NCI-H510A treated with DMSO at 0.1 percent for 48 hours (cell line): ENCODE measurements around the gene GPC3.
"Not testable (repeated sequence)": the region's sequence is repeated elsewhere in the genome, so short reads cannot be mapped to it uniquely, and the experiment has no call there.

Experiments used
- DNase-seq: peaks from one replicate; lab custom pipeline; 2025; lab: John Stamatoyannopoulos, UW

Gene GPC3

DNA sequence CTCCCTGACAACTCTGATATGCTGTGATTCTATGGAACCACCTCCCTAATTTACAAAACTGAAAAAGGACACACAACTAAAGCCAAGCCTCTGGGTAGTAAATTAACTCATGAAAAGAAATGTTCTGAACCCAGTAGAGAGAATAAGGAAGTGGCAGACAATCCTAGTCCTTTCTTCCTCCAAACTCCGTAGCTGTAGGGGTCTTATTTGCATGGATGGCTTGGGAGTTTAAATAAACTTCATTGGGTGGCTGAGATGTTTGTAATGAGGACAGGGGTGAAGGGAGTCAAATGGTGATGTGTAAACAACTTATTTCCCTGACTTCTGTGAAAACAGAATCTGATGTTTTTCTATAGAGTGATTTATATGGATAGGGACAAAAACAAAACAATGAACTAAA, 59.3 kb downstream of the GPC3 start:
- DNase-seq = no peak

DNA sequence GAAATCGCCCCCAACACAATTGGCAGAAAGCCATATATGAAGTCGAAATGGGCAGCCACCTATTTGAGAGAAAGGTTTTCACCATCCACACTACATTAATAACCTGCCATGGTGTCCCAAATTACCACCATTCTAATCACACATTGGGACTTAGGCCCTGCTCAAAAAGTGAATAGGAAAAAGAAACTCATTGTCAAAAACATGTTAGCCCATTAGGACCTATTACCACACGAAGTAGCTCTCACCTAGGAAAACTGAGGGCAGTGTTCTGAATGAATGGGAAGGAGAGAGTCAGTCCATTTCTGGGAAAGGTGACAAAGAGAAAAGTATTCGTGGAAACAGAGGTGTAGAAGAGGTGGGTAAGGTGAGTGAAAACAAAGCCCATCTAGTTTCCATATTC, 60.8 kb downstream of the GPC3 start:
- DNase-seq = no peak

DNA sequence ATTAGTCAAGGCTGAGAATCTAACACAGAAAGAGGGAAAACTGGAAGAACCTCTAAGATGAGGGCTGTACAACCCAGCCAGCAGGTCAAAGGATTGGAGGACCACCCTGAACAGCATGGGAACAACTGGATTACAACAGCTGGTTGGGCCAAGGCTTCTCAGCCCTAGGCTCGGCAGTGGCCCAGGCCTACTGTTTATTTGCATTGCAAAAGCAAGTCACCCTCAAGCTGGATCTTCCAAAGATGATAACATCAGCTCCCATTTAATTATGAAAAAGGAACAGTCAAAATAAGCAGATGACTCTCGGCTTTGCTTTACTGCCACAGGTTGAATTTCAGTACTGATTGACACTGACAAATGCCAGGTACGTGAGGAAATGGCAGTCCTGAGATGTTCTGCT, 61.8 kb downstream of the GPC3 start:
- DNase-seq = no peak

DNA sequence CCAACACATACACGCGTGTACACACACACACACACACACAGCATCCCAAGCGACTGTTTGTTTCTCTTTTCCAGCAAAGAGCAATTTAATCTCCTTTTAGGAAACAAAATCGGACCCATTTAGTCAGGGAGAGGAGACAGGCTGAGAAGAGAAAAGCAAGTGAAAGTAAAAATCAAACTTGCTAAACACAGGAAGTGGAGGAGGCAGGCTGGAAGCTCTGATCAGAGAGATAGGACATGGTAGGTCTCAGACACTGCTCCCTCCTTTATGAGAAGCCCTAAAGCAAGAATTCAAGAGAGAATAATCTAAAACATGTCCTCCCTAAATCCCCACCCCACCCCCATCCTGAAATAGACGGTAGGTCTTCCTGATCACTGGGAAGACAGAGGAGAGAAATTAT, 62.3 kb downstream of the GPC3 start:
- no peak for DNase-seq

DNA sequence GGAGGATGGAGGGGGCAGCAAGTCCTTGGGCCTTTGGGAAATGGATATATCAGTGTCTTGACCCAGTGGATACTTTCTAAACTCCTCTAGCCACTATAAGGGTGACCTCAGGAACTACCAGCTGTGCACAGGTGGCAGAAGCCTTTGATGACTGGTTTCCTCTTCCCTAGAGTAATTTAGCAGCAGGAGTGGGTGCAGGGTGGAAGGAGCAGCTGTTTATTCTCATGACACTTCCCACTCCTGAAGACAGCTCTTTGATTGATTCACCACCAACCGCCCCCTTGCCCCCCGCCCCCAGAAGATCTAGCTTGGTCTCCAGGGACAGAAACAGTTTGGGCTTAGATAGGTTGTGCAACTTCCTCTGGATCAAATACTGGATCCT, 63.0 kb downstream of the GPC3 start:
- no peak for DNase-seq

DNA sequence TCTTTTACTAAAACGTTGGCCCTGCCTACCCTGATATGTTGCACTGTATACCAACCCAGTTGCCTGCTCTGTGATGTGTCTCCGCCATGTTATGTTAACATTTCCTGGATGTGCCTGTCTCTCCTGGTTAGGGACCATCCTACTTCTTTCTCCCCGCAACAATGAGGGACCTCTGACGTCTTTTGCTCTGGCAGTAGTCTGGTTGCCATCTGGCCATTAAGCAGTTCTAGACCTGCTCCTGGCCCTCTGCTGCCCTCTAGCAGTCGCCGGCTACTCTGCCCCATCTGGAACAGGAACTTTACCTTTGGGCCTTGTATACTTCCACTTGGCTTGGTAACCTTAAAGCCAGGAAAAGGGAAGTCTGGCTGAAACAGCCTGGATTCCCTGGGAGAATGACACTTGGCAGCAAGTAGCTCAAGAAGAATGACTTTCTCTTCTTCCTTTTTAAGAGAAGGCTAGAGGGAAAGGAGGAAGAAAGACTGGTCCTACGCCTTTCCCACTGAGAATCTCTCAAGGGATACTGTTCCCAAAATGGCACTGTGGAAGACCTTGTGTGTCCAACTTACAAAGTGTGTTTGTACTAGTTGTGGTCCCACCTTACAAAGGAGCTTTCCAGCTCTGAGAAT, 63.5 kb downstream of the GPC3 start:
- peak; percentile 41 for DNase-seq

DNA sequence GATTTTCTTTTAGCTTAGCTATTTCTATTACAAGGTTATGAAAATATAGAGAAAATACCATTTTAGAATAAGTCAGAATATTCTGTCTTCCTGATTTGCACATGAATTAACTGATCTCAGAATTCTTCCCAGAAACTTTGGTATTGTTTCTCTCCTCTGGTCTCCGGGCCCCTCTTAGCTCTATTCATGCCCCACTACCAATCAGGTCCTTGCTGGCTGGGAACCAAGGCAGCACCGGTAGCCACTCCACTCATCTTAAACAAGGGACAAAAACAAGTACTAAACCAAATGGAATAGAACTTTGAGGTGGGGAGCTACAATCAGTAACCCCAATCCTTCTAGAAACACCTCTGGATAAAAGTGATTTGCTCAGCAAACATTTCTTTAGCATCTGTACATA, 64.3 kb downstream of the GPC3 start:
- no peak for DNase-seq

DNA sequence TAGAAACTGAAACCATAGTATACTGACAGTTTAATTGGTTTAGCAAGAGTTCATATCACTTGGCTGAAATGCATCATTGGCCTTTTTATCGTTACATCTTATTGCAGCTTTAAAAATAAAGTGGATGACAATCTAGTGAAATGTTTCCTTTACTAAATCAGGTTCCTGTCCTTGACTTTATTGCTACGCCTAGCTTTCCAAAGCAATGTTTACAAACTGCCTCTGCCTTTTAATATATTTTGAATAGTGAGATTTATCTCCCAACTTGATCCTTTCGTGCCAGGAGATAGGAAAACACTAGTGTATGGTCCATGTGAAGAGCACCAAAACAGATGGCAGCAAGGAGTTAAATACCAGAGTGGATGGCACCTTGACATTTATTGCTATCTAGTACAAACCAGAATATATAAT, 67.0 kb downstream of the GPC3 start:
- no peak for DNase-seq

DNA sequence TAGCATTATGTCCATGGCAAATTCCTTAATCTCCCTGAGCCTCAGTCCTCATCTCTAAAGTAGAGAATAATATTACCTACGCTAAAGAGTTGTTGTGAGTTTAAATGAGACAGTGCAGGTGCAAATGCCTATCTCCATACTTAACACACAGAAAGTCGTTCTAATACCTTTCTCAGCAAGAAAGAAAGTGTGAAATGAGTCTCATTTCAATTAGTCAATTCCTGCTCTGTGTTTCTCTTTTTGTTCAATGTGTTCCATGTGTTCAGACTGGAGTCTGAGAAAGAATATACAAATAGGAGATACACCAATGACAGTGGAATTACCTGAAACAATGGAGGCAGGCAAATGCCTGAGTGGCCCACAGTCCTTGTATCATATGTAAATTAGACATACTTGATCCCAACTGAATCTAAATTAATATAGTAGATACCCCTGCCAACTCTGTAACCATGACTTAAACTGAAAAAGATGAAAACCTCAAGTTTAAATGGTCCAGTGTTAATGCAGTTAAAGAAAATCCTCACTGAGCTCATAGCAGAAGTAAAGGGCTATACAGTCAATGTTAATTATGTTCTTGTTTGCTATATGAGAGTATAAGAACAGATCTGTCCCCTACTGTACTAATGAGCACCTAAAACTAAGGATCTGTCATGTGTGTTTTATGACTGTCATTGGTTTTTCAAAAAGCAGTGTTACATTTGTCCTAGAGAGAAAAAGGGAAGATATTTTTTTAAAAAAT, 68.2 kb downstream of the GPC3 start:
- no peak for DNase-seq

DNA sequence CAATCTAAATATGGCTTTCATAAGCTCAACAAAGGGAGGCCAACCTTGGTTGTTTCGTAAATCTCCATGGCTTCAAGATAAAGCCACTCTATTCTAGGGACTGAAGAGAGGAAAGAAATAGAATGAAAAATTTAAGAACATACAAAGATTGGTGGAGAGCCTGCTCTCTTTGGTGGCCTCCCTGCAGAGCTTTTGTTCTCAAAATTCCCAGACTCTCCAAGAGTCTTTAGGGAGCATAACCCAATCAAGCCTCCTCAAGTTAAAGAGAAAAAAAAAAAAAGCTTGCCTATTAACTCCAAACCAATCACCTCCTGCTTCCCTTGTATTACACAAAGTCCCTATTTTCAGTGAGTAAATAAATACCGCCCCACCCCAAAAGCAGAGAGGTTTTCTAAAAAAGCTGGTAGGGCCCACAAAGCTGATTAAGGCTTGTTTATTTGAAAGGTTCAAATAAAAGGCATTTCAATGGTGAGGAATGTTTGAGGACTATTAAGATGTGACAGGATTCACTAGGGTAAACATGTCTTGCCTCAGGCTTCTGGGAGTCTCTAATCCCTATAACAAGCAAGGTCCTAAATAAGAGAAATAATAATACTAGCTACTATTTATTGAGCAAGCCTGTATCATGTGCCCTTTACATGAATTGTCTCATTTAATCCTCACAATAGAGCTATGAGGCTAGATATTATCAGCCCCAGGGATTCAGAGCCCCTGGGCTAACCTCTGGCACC, 71.6 kb downstream of the GPC3 start:
- no peak for DNase-seq

DNA sequence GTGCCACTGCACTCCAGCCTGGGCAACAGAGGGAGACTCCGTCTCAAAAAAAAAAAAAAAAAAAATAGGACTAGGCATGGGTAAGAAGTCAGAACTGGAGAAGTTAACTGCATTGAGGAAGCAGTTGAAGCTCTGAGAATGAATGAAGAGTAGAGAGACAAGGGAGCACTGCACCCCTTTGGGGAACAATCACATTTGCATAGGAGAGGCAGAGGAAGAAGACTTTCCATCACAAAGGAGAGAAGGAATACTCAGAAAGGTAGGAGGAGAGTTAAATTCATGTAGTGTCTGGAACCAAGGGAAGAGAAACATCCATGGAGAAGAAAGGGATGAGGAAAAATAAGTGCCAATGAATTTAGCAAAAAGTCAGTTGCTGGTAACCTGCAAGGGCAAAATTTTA, 72.4 kb downstream of the GPC3 start:
- DNase-seq = no peak

DNA sequence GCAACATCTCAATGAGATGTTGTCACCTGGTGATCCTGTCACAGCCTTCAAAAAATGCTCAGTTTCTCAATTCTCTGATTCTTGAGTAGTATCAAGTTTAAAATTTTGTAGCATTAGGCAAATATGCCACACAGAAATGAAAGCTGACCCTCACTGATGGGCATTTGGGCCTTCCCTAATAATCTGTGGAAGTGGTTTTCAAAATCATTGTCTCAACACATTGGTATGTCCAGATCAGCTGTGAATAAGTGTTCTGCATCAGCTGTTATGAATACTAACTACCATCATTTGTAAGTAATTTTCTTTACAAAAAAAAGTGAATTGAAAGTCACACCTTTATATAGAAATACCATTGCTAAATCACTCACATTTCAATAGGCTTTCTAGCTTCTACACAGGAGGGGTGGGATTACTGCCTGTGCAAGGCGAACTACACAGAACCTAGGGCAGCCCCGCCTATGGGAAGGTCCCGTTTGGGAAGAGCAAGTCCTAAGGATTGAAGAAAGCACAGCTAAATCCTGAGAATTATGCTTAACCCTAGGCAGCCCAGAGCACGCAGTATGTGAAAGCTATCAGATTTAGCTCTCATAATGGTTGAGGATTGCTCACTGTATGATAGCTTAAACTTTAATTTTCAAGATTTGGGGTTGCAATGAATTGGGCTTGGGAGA, 73.4 kb downstream of the GPC3 start:
- DNase-seq = no peak

DNA sequence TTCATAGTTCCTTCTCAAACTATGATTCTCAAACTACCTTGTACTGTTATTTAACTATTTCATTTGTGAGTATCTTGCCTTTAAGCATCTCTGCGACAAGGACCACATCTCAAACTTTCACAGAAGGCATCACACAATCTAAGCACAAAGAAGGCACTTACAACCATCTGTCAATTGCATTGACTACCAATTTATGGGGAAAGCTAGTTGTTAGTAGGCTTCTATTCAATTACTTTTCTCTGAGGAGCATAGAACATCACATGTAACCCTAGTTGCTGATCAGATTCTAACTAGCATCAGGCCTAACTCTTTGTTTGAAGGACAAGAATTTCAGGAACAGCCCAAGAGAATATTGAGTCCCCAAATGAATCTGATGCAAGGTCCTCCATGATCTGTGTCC, 74.9 kb downstream of the GPC3 start:
- no peak for DNase-seq

DNA sequence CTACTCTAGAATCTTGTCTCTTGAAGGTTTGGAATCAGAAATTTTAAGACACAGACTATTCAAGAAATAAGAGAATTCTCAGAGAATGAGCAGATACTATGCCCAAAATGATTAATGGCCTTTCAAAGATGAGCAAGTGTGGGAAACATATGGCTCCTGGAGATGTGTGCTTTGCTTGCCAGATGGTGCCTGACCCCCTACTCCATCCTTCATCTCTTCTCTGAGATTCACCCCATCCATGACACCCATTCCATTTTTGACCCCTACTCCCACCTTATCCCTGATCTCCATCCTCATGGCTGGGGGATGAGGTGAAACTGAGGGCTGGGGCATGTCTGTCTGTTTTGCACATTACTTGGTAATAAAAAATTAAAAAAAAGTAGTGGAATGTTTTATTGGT, 75.5 kb downstream of the GPC3 start:
- DNase-seq = no peak

DNA sequence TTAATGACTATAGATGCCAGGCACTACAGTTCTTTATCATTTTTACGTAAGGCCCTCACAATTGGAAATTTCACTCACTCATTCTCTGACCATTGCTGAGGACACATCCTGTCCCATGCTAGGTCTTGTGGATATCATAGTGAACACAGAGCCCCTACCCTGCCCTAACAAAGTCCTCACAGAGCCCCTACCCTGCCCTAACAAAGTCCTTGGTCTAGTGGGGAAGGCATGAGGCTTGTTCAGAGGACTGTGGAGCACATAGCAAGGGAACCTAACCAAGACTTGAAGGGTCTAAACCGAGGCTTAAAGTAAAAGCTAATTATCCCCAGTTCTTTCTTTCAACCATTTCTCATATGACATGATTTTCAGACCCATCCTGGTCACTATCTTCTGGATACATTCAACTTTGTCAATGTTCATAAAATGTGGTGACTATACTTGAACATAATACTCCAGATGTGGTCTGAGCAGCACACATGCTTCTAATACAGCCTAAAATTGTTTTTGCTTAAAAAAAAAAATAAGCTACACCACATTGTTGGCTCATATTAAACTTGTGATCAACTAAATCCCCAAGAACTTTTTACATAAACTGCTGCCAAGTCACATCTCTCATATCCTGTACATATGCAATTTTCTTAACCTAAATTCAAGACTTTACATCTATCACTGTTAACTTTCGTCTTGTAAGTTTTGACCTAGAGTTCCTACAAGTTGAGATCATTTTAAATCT, 77.0 kb downstream of the GPC3 start:
- DNase-seq = no peak

DNA sequence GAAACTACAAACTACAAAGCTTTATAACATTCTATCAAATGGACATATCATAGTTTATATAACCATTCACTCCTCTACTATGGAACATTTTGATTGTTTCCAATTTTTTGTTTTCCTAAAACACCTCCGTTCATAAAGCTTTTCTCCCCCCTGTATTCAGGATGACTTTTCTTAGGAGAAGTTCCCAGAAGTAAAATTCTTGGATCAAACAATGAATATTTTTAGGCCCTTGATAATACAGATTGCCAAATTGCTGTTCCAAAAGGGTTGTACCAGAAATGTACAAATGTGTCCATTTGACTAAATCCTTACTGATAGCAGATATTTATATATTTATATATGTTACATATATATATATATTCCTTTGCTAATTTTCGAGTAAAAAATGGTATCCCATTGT, 77.8 kb downstream of the GPC3 start:
- DNase-seq = no peak

DNA sequence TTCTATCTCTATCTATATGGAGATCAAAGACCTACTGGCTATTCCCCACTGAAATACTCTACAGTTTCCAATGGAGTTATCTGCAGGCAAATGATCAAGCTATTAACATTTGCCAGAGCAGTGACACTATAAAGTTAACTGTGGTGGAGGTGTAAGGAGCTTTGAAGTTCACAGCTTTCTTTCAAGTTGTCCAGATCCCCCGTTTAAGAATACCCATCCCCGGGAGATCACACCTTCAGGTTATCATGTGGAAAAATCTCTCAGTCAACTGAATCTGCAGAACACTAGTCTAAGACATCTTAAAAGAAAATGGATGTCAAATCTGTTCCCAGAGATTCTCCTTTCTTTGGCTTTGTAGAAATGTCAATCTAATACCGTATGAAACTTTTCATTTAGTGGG, 80.1 kb downstream of the GPC3 start:
- DNase-seq = no peak

DNA sequence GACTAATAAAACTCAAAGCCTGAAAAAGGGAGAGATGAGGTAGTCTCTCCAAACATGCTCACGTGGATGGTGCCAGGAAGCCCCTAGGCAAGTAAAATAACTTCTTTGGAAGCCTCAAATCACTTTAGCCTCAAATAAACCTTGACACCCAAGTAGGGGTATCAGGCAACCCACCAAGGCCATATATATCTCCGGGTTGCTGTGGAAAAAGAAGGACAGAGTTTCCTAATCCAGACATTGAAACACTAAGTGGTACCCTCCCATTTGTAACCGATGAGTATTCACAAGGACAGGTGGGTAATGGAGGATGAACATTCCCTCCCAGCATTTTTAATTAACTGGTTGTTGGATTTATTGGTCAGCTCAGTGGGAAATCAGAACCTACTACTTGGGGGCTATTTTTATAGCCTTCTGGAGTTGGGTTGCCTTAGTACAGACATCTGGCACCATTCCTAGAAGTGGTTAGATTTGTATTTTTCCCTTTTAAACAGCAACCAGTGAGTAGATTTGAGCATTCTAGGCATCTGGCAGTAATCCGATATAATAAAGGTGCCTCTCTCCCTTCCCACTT, 87.7 kb downstream of the GPC3 start:
- DNase-seq = no peak

DNA sequence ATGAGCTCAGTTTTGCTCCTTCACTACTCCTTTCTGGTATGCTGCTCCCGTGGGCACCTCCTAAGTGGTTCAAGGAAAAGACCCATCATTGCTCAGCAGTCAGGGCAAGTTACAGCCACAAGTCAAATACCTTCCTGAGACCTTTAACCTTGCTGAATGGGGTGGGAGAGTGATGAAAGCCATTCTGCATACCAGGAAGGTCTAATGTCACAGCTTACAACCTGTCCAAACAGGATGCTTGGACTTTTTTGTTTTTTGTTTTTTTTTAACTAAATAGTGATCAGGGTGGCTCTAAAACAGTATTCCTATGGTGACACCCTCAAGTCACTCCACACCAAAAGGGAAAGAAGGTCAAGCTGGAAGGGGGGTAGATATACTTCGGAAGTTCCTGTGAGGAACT, 93.1 kb downstream of the GPC3 start:
- DNase-seq = no peak

DNA sequence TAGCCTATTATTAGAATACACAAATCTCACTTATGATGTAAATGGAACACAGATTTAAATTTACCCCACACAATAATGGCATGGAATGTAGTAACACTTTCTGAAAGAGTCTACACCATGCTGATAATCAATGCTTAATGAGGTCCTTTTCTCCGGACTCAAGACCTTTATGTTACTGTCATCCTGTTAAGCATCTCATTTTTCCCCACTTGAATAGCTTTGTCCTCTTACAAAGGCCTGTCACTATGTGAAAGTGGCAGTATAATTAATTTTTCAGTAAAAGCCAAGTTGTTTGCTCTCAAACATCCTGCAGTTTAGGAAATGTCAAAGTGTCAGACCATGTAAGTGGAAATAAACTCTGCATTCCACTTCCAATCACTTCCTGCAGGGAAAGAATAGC, 96.4 kb downstream of the GPC3 start:
- DNase-seq = no peak

DNA sequence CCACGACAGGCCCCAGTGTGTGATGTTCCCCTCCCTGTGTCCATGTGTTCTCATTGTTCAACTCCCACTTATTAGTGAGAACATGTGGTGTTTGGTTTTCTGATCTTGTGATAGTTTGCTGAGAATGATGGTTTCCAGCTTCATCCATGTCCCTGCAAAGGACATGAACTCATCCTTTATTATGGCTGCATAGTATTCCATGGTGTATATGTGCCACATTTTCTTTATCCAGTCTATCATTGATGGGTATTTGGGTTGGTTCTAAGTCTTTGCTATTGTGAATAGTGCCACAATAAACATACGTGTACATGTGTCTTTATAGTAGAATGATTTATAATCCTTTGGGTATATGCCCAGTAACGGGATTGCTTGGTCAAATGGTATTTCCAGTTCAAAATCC, 97.3 kb downstream of the GPC3 start:
- not testable (repeated sequence) for DNase-seq
